GM19193 (cell line): Measurements from ENCODE around the gene RDH5.

Source experiments
- POLR2A ChIP-seq: IDR thresholded peaks from 4 replicates; pipeline ENCODE4 v1.6.1; 2011; ENCODE audit not compliant: insufficient read depth, insufficient read length; ENCODE audit errors: extremely low read depth

Gene RDH5

GRCh38 chr12:55692631-55693322 lies 27.4 kb upstream of the RDH5 start:
- TF ChIP-seq POLR2A: no peak

GRCh38 chr12:55693323-55694187 lies 26.6 kb upstream of the RDH5 start:
- TF ChIP-seq POLR2A: no peak

GRCh38 chr12:55694188-55694515 lies 26.0 kb upstream of the RDH5 start:
- TF ChIP-seq POLR2A: no peak

- no peak for TF ChIP-seq POLR2A
These were observed 25.5 kb upstream of the RDH5 start for GRCh38 chr12:55694651-55695050.

- no peak for TF ChIP-seq POLR2A
These were observed 24.8 kb upstream of the RDH5 start for GRCh38 chr12:55695349-55695748.

GRCh38 chr12:55696141-55696540 lies 24.1 kb upstream of the RDH5 start:
- no peak for TF ChIP-seq POLR2A

- TF ChIP-seq POLR2A: no peak
These were observed 23.3 kb upstream of the RDH5 start for GRCh38 chr12:55696796-55697462.

- no peak for TF ChIP-seq POLR2A
These were observed 22.5 kb upstream of the RDH5 start for GRCh38 chr12:55697686-55698085.

GRCh38 chr12:55698241-55698955 lies 21.8 kb upstream of the RDH5 start:
- no peak for TF ChIP-seq POLR2A

- TF ChIP-seq POLR2A: no peak
These were observed 21.2 kb upstream of the RDH5 start for GRCh38 chr12:55698965-55699364.

GRCh38 chr12:55699471-55700055 lies 20.6 kb upstream of the RDH5 start:
- no peak for TF ChIP-seq POLR2A

GRCh38 chr12:55700255-55701018 lies 19.8 kb upstream of the RDH5 start:
- no peak for TF ChIP-seq POLR2A

- no peak for TF ChIP-seq POLR2A
These were observed 17.3 kb upstream of the RDH5 start for GRCh38 chr12:55702861-55703260.

- TF ChIP-seq POLR2A: no peak
These were observed 16.9 kb upstream of the RDH5 start for GRCh38 chr12:55703288-55703687.
